ENCODE results near the gene NSRP1.

DNA sequence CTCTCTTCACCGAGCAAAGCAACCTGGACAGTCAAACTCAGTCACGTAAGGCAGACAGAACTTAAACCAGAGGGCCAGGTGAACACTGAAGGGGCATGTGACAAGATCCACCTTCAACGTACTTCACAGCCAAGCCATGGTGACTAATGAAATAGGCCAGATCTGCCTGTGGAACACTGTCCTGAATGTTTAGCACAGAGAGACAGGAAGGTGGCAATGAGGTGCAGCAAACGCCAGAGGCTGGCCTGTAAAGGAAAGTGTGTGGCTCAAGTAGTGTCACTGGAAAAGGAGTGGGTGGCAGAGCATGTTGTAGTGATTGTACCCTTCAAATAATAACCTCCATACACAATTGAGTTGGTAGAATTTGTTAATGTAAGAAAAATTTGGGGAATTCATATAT lies 80.8 kb downstream of the NSRP1 start:
- no peak for TF ChIP-seq EZH2phosphoT487 (IDR thresholded peaks at IDR 0.05; ENCODE audit: insufficient read depth, low read depth)
- TF ChIP-seq EZH2 (IDR thresholded peaks at IDR 0.05; ENCODE audit: insufficient read depth, poor library complexity, severe bottlenecking) = no peak

All from GM23248 (cell line).